HUES6 (cell line): ENCODE measurements around the gene GDF7.

Experiments used
- H3K27ac ChIP-seq: 2 replicates; pipeline ENCODE4 v1.7.0; 2013; ENCODE audit warnings: low read depth, mild to moderate bottlenecking, low read length, inconsistent platforms
- H3K27me3 ChIP-seq: 2 replicates; pipeline ENCODE4 v1.6.1; 2013; ENCODE audit warnings: low read length; ENCODE audit not compliant: control insufficient read depth, insufficient read depth
- H3K36me3 ChIP-seq: 2 replicates; pipeline ENCODE4 v1.6.1; 2013; ENCODE audit warnings: low read length; ENCODE audit not compliant: control insufficient read depth, insufficient read depth
- H3K4me1 ChIP-seq: 2 replicates; pipeline ENCODE4 v1.6.1; 2013; ENCODE audit warnings: low read length; ENCODE audit not compliant: control insufficient read depth, insufficient read depth
- H3K4me3 ChIP-seq: 2 replicates; pipeline ENCODE4 v1.5.1; 2013; ENCODE audit warnings: low read depth, low read length
- H3K9ac ChIP-seq: one replicate; pipeline ENCODE4 v1.6.1; 2013; ENCODE audit warnings: mild to moderate bottlenecking, low read length
- H3K9me3 ChIP-seq: 2 replicates; pipeline ENCODE4 v1.6.1; 2013; ENCODE audit warnings: low read depth, low read length; ENCODE audit not compliant: control insufficient read depth, insufficient read depth

The GDF7 gene

GRCh38 chr2:20671036-20671735 is 4.2 kb downstream of the GDF7 start:
- H3K9me3 ChIP-seq = no peaks in the 10 kb centered on the region
- H3K4me3 ChIP-seq = peak overlapping the region; percentile 19; the same call in 1 of the 2 replicates
- H3K27me3 ChIP-seq = peaks cover 84% of the 10 kb centered on the region
- H3K36me3 ChIP-seq = no peaks in the 10 kb centered on the region
- peaks cover 36% of the 10 kb centered on the region for H3K4me1 ChIP-seq
- H3K9ac ChIP-seq = no peak overlapping the region
- no peak overlapping the region for H3K27ac ChIP-seq

DNA sequence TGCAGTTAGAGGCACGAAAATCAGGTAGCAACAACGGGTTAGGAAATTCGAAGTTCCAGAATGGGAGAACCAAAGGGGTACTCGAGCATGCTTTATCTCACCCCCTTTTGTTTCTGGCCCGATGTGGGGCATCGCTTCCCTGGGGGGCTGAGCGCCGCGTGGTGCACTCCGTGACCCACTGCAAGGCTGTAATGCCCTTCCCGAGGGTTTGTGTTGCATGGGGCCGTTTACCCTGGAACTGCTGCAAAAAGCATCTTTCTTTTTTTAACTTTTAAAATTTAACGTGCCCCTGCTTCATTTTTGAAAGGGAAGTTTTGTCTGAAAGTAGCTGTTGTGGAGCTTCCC is 4.8 kb downstream of the GDF7 start:
- Histone ChIP-seq H3K4me3 (0 out of 2 replicates have a peak overlapping the region, but pooled peaks have one; percentile 19), H3K27ac (no peak overlapping the region), H3K4me1 (peaks cover 36% of the 10 kb centered on the region), H3K9ac (no peak overlapping the region), H3K9me3 (no peaks in the 10 kb centered on the region), H3K27me3 (peaks cover 78% of the 10 kb centered on the region), H3K36me3 (no peaks in the 10 kb centered on the region)

DNA sequence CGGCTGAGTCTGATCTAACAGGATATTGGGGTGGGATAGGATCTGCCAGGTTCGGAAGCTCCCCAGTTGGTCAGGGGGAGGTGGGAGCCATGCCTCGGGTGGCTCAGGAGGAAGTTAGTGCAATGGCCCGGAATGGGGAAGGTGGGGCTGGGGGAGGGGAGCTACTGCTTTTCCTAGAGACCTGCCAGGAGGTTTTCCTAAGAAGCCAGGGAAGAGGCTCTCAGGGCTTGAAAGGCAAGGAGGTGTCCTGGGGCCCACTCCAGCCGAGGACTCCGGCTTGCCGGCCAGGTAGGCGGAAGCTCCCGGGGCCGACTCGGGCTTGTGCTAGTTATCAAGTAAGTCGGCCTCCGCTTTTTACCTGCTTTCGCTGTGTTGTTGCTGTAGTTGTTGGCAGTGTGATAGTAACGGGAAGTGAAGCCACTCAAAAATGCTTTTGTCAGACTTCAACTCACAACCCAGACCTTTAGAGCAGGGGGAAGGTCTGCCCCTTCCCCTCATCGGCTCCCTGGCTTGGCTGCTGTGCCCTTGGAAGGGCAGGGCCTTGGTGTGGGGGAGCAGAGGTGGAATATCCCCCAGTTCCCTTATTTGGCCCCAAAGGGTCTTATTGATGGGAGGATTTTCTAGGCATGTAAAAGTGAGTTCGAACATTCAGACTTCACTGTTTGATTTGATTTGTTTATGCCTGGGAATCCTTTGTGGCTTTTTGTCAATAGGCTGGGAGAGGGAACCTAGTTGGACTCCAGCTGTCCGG is 5.4 kb downstream of the GDF7 start:
- peaks cover 76% of the 10 kb centered on the region for H3K27me3 ChIP-seq
- no peak overlapping the region for H3K9ac ChIP-seq
- no peaks in the 10 kb centered on the region for H3K36me3 ChIP-seq
- peaks cover 36% of the 10 kb centered on the region for H3K4me1 ChIP-seq
- H3K9me3 ChIP-seq = no peaks in the 10 kb centered on the region
- H3K27ac ChIP-seq = no peak overlapping the region
- H3K4me3 ChIP-seq = 0 out of 2 replicates have a peak overlapping the region, but pooled peaks have one; percentile 14

DNA sequence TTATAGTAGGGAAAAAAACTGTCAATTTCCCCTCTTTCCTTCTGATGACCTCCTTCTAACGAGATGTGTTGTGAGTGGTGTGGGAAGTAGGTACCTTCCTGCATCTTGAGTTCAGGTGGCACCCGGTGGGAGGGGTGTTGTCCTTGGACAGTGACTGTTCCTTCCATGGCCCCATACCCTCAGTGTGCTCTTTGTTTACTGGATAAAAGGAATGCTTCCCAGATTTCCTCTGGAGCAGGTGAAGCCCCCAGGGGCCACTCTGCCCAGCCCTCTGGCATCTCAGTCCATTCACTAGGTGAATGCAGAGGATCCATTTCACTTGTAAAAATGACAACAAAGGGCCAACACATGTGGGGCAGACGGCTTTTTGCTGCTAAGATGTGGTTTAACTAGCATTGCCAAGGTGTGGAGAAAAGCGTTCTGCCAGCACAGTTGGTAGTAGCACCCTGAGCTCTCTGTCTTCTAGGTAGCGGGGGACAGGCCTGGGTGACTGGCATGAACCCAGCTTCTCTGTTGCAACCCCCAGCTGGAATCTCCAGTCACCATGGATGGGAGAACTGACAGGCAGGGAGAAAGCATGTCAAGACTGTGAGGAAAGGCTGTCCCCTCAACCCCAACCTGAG is 6.9 kb downstream of the GDF7 start:
- Histone ChIP-seq H3K27me3 (peaks cover 61% of the 10 kb centered on the region), H3K4me1 (peaks cover 40% of the 10 kb centered on the region), H3K9ac (no peak overlapping the region), H3K4me3 (no peak overlapping the region), H3K9me3 (no peaks in the 10 kb centered on the region), H3K36me3 (no peaks in the 10 kb centered on the region), H3K27ac (no peak overlapping the region)

DNA sequence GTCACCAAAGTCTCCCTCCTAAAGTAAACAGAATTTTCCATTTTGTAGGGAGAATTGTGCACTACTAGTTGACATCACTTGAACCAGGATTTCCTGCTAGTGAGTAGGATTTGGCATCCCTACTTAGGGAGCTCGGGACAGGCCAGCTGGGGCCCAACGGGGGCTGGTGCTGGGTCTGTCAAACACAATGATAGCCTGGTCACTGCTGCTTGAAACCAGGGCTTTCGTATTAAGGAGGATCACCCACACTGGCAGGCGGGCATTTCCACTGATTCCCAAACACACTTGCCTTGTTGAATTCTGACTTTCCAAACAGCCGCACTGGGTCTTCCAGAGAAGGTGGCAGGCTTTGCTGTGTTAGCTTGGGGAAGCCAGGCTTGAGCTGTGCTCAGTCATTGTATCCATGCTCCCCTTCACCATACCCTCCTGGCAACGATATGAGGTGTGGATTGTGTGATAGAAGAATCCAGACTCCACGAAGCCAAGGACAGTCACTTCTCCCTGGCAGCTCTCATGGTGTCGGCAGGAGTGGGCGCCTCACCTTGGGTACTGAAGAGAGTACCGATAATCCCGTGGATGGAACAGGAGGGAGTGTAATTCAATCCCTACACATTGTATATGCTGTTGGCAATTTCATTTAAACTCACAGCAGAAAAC is 7.5 kb downstream of the GDF7 start:
- peaks cover 40% of the 10 kb centered on the region for H3K4me1 ChIP-seq
- H3K4me3 ChIP-seq = no peak overlapping the region
- peaks cover 55% of the 10 kb centered on the region for H3K27me3 ChIP-seq

GRCh38 chr2:20674974-20675679 is 8.2 kb downstream of the GDF7 start:
- no peaks in the 10 kb centered on the region for H3K9me3 ChIP-seq
- no peak overlapping the region for H3K9ac ChIP-seq
- no peak overlapping the region for H3K4me3 ChIP-seq
- H3K27ac ChIP-seq = no peak overlapping the region
- H3K4me1 ChIP-seq = peaks cover 40% of the 10 kb centered on the region
- H3K27me3 ChIP-seq = peaks cover 48% of the 10 kb centered on the region
- no peaks in the 10 kb centered on the region for H3K36me3 ChIP-seq

More for the DNA sequence above, 7.5 kb downstream of the GDF7 start:
- Histone ChIP-seq H3K36me3 (no peaks in the 10 kb centered on the region), H3K9me3 (no peaks in the 10 kb centered on the region), H3K9ac (no peak overlapping the region), H3K27ac (no peak overlapping the region)

- no peaks in the 10 kb centered on the region for H3K9me3 ChIP-seq
- H3K4me3 ChIP-seq = no peak overlapping the region
- no peak overlapping the region for H3K27ac ChIP-seq
- peaks cover 40% of the 10 kb centered on the region for H3K4me1 ChIP-seq
- peaks cover 41% of the 10 kb centered on the region for H3K27me3 ChIP-seq
- H3K36me3 ChIP-seq = no peaks in the 10 kb centered on the region
- H3K9ac ChIP-seq = no peak overlapping the region
Observed at GRCh38 chr2:20675701-20676352, 8.9 kb downstream of the GDF7 start.

GRCh38 chr2:20676353-20677215 is 9.6 kb downstream of the GDF7 start:
- Histone ChIP-seq H3K36me3 (no peaks in the 10 kb centered on the region), H3K27ac (no peak overlapping the region), H3K9ac (no peak overlapping the region), H3K4me3 (no peak overlapping the region), H3K4me1 (peaks cover 40% of the 10 kb centered on the region), H3K27me3 (peaks cover 33% of the 10 kb centered on the region), H3K9me3 (no peaks in the 10 kb centered on the region)

- Histone ChIP-seq H3K4me3 (no peak overlapping the region), H3K4me1 (peaks cover 37% of the 10 kb centered on the region), H3K36me3 (no peaks in the 10 kb centered on the region), H3K9ac (no peak overlapping the region), H3K27me3 (peaks cover 24% of the 10 kb centered on the region), H3K27ac (no peak overlapping the region), H3K9me3 (no peaks in the 10 kb centered on the region)
Observed at GRCh38 chr2:20677301-20678085, 10.5 kb downstream of the GDF7 start.
